ENCODE results near the gene PXDN.
A peak's percentile ranks its signal among the peaks of the same experiment; 100 is the strongest.

Gene PXDN

DNA sequence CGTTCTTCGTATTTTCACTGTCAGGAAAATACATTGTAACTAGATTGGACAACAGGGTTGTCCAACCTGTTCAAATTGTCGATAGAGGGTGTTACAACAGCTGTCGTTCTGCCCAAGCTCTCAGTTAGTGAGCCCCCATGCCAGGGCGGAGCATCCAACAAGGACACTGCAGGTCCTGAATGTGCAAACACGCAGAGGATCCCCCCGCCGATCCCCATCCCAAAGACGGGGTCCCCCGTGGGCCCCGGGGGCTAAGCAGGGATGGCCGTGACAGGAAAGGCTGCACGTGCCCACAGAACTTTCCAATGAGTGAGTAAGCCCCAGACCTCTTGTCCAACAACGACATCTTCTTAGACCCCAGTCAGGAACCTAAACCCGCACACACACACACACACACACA is 140.8 kb downstream of the PXDN start:
- no peak for FAIRE-seq

DNA sequence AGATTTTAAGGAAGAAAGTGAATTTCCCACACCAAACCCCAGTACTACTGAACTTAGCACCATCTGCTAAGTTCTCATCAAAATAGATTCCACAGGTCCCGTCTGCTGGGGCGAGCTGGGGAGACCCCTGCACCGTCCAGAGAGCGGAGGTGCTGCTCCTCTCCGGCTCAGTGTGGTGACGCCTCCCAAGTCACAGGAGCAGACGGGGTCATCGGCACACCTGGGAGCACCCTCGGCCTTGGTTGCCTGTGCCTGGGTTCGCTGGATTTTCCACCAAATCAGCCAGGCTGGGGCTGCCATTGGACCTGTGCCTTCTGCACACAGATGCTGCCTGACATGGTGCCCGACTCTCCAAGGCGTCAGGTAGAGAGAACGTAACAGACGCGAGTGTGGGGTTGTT is 141.3 kb downstream of the PXDN start:
- DNase-seq (ENCODE audit: insufficient read length, low spot score) (no peak), FAIRE-seq (no peak)

More for the DNA sequence above, 140.8 kb downstream of the PXDN start:
- DNase-seq (ENCODE audit: insufficient read length, low spot score): no peak

DNA sequence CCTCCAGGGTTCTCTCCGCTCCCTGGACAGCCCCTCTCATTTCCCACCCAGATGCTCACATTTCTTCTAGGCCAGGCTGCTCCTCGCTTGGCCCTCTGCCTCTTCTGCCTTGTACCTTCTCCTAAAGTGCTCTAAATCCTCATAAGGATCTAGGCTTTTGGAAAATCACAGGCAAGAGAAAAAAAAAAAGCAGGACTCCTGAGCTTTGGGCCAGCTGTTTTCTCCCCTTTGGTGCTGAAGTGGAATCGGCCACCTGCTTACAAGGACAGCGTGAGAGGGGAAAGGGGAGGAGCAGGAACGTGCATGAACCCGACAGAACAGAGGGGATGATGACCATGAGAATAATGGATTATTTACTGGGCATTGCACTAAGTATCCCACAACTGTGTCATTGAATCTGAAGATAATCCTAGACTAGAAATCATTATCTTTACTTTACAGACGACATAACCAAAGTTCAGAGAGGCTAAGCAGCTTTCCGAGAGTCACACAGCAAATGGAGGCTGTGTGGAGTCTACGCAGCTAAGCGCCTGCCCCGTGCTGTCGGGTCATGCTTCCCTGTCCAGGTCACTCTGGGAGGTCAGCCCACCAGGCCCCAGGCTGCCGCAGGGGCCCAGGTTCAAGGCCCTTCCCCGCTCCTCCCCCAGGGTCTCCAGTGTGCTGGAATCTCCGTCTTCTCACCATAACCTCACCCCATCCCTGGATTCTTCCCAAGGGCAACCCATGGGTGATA is 141.9 kb downstream of the PXDN start:
- FAIRE-seq (peak; percentile 66), DNase-seq (ENCODE audit: insufficient read length, low spot score) (no peak)

DNA sequence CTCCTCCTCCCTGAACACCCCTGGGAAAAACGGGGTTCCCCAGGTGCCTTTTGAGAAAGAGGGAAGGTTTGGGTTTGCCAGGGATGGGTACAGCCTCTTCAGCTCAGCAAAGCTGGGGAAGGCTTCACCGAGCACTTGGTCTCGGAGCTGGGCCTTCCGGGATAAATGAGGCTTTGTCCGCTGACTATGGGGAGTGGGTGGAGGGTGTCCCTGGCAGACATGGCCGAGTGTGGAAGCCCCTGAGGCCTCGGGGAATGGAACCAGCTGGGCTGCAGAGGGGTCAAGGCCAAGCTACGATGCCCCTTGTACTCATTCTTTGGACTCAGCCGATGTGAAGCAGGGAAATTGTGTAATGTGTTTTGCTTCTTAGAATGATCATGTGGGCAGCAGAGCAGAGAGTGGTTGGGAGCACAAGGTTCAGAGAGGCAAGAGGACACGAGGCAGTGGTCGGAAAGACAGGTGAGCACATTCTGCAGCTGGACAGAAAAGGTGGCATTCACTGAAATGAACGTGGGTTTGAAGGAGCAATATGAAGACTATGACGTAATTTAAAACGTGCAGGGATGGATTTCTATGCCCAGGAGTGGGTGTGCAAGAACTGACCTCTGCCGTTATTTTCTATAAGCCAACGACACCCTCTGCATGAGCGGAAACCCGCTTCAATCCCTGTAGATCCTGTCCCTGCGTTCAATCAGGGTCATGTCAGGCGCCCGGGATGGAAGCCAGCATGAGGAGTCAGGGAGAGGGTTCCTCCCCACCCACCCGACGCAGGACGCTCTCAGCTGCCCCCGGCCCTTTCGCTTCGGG is 142.6 kb downstream of the PXDN start:
- peak; percentile 69 for FAIRE-seq
- no peak for DNase-seq (ENCODE audit: insufficient read length, low spot score)

DNA sequence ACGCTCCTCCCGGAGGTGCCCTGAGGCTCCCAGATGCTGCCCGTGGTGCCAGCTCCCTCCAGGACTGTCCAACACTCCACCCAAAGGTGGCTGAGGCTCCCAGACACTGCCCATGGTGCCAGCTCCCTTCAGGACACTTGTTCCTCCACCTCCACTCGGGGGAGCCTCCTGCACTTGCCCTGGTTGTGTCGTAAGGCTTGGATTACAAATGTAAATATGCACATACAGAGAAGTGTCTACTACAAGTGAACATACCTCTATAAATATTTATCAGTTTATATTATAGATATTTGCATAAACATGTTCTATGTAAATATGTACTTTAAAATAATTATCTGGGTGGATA is 143.3 kb downstream of the PXDN start:
- DNase-seq (ENCODE audit: insufficient read length, low spot score) (no peak), FAIRE-seq (no peak)

DNA sequence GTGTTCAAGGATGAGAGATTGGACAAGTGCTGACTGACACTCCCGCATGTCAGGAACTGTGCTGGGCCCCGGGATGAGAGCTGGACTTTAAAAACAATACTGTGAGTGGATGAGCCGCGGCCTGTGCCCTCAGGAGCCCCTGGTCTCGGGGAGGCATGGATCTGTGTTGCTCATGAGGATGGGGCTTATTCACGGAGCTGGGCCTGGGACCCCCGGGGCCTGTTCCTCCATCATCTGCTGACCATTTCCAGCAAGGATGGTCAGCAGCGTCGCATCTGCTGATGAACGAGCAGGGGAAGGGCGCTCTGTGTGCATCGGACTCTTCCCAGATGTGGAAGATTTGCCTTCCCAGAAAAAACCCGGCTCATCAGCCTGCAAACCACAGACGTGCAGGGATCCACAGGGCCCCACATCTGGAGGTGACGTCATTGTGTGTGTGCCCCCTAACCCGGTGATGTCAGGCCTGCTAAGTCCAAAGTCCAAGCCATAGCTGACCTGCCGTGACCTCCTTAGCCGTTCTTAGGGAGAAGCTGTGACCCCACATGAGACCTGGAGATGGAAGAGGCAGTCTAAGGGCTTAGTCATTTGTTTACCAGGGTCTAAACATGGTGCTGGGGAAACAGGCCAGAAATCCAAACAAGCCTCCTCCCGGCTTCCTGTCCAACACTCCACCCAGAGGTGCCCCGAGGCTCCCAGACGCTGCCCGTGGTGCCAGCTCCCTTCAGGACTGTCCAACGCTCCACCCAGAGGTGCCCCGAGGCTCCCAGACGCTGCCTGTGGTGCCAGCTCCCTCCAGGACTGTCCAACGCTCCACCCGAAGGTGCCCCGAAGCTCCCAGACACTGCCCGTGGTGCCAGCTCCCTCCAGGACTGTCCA is 143.9 kb downstream of the PXDN start:
- FAIRE-seq (peak; percentile 49), DNase-seq (ENCODE audit: insufficient read length, low spot score) (no peak)

DNA sequence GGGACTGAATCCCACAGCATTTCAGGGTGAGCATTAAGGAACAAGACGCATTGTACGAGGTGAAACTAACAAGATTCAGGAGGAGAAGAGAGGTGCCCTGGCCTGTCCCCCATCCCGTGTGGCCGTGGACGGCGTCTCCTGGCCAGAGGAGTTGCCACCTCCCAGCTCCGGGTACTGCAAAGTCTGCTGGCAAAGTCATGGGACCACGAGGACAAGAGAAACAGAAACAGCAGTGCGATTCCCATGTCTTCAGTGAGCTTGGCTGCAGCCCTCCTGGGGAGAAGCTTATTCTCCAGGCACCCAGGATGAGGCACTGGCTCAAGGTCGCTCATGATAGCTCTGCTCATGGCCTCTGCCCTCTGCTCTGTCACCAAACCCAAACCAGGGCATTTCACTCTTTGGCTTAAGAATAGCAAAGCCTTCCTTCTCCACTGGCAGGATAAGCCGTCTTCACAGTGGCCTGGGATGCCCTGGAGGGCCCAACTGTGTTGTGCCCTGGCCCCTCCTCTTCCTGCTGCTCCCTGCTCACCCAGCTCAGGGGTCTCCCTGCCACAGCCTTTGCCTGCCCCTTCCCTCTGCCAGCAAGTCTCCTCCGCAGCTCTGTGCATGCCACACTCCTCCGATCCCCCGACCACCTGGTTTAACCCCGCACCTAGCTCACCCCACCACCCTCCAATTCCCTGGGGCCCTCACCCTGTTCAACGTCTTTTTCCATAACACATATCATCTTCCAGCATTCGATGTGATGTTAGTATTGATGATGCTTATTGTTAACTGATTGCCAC is 144.8 kb downstream of the PXDN start:
- FAIRE-seq (peak; percentile 74), DNase-seq (ENCODE audit: insufficient read length, low spot score) (no peak)

DNA sequence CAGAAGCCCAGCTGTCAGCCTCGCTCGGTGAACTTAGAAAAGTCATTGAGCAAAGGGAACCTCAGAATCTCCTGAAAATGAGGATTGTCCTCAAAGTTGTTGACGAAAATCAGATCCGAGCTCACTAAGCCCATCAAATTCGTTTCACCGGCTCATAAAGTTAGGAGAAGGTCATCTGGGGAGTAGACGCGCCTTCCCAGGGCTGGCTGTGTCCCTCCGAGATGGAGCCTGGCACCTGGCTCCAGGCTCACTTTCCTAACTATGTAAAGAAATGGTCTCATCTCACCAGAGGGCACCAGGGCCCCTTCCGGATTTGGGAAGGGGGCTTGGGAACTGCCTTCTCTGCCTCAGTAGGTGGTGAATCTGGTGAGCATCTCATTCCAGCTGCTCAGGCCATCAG is 145.5 kb downstream of the PXDN start:
- DNase-seq (ENCODE audit: insufficient read length, low spot score) (no peak), FAIRE-seq (no peak)

DNA sequence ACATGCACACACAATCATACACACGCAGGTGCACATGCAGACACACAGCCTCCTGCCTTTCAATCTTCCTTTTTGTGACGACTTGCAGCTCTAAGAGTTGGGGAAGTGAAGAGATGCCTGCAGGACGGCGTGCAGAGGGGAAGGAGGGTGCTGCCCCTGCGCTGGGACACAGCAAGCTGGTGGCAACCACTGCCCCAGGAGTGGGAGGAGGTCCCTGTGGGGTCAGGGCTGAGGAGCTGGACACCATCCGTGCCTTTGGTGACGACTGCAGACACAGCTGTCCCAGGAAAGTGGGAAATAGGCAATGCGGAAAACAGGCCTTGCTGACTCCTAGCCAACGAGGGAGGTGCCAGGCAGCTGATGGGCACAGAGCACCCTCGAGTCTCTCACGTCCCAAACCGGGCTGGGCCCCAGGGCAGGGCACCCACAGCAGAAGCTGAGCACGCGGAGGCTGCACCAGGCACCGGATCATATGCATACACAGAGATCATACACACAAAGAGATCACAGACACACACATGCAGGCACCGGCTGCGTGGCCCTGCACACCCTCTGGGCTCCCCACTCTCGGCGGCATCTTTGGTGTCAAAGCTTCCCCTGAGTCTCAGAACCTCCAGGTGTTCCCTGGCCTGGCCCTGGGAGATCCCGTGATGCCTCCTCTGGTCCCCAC is 146.1 kb downstream of the PXDN start:
- DNase-seq (ENCODE audit: insufficient read length, low spot score): no peak
- FAIRE-seq: no peak

DNA sequence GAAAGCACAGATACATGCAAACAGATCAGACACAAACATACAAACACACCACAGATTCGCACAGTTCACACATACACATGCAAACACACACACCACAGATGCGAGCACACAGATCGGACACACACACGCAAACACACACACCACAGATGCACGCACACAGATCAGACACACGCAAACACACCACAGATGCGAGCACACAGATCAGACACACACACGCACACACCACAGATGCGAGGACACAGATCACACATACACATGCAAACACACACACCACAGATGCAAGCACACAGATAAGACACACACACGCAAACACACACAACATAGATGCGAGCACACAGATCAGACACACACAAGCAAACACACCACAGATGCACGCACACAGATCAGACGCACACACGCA is 149.0 kb downstream of the PXDN start:
- no peak for DNase-seq (ENCODE audit: insufficient read length, low spot score)
- FAIRE-seq: no peak

DNA sequence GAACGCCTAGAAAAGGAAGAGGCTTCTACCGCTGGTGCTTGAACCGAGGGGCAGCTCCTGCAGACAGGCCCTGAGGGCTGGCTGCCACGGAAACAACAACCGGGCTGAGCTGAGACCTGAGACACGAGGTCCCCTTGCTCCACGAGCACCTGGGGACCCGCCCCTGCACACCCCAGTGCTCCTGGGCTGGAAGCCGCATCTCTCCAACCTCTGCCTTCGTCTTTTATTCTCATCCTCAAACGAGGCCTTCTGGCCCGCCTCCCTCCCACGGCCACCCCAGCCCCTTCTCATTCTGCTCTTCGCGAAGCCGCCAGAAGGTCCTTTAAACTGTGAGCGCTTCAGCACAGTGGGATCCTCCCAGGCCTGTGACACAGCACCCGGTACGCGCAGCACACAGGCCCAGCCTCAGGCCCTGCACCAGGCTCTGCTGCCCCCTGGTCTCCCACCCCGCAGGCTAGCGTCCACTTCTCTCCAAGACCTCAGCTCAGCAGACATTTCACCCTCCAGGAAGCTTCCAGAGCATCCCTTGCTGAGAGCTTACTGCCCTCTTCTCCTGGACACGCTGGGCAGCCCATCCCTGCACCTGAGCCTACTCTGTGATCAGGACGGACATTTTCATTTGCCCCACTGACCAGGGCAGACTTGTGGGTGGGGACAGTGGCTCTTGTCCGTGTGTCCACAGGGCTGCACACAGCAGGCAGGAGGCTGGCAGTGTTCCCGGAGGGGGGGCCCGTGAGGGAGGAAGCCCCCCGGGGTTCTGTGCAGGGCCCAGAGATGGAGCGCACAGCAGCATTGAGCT is 149.7 kb downstream of the PXDN start:
- FAIRE-seq (no peak), DNase-seq (ENCODE audit: insufficient read length, low spot score) (no peak)

DNA sequence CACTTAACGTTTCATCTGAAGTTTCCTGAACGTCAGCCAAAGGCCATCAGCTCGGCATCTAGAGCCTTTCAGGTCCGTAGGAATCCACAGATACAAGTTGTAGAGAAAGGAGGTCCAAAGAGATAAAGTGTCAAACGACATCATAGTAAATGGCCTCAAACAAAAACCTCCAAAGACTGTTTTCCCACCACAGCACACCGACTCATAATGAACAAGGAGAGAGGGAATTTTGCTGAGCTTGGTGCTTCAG is 150.3 kb downstream of the PXDN start:
- no peak for FAIRE-seq
- no peak for DNase-seq (ENCODE audit: insufficient read length, low spot score)

DNA sequence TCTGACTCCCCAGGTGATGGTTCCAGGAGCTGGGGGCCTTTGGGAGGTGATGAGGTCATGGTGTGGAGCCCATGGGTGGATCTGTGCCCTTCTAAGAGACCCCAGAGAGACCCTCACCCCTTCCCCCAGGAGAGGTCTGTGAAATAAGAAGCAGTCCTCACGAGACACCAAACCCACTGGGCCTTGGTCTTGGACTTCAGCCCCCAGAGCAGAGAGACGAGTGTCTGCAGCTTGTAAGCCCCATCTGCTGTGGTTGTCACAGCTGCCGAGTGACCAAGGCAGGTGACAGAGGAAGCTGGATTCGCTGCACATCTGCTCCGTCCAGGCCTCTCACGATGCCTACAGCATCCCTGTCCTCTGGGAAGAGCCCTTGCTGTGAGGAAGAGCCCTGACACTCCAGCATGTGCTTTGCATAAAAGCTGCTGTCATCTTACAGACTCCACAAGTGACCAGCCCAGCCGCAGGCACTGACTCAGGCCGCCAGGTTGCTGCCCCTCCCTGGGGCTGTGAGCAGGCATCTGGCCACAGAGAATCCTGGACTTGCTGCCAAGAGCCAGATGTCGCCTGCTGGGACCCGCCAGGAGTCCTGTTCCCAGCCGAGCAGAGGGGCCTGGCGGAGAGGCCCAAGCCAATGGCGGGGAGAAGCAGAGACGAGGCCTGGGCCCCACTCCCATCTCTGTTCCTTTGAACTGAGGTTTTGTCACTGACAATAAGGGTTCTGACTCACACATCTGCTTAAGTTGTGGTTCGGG is 150.8 kb downstream of the PXDN start:
- FAIRE-seq (peak; percentile 73), DNase-seq (ENCODE audit: insufficient read length, low spot score) (peak; percentile 86)

DNA sequence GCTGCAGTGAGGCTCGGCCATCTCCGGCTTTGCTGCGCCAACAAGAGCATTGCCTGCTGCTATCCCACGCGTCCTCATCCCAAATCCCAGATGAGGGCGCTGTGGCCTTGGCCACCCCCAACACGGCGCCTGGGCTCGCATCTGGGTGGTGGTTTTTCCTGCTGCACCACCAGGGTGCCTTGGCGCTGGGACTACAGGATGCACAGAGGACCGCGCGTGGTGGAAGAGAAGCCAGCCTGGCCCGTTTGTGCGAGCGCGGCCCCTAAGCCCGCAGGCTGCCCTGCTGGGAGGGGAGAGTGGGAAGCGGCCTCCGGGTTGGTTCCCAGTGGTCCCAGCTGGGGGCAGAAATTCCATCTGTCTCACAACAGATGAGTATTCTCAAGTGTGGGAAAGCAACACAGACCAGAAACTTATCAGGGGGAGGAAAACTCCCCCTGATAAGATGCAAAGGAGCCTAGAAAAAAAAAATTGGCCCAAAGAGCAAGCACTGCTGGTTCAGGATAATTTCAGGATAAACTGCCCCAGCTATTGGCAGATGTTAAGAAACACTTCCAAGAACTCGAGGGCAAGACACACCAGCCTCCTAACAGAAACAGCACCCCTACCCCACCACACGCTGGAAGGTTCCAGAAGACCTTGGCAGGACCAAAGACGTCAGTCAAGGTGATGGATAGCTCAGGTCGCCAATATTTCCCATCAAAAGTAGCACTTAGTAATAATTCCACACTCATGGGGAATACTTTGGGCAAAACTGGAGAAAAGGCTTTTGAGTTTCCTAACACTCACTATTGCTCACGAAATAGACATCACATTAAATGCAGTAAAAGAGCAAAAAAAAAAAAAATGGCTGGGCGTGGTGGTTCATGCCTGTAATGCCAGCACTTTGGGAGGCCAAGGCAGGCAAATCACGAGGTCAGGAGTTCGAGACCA is 152.1 kb downstream of the PXDN start:
- FAIRE-seq (peak; percentile 84), DNase-seq (ENCODE audit: insufficient read length, low spot score) (no peak)

DNA sequence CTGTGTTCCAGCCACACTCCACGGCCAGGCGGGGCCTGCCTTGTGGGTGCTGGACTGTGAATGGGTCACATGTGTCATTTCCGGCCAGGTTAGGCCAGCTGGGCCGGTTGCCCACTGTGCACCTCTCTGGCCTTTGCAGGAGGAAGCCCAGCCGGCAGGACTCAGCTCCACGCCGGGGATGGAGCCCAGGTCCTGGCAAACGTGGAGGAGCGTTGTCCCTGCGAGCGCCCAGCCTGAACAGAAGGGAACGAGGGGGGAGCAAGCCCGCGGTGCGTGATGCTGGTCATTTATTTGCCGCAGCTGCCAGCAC is 152.9 kb downstream of the PXDN start:
- no peak for FAIRE-seq

DNA sequence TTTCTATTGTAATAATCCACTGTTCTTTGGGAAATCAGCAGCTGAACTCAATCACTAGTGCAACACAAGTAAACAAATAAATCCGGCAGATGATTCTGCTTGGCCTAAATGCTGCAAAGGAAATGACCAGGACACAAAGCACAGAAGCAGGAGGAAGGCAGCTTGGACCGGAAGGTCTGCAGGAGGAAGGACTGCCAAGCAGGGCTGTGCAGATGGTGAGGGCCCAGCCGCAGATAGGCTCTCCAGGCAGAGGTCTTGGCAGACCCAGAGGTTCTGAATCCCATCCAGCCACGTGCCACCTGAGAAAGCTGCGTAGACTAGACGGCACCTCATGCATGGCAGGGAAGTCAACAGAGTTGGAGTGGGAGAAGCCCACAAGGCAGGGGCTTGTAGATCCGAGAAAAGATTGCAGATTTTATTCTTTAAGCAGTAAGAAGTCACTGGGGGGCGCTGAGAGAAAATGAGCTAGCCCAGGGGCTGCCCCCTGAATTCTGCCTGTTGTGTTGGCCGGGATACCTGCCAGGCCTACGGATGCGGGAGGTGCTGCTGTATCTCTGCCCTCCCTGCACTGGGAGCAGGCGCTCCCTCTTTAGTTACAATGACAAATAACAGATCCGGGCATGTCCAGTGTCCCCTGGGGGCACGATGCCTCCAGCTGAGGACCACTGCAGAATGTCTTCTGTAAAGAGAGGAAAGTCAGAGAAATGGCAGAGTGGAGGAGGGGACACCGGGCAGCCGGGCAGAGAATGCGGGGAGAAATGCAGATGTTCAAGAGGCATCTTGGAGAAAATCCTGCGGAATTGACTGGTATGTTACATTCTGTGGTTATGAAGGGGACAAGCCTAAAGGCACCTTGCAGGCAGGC is 153.5 kb downstream of the PXDN start:
- FAIRE-seq (no peak), DNase-seq (ENCODE audit: insufficient read length, low spot score) (no peak)

More for the DNA sequence above, 152.9 kb downstream of the PXDN start:
- DNase-seq (ENCODE audit: insufficient read length, low spot score): no peak
